ENCODE measurements around the gene PHTF2. TPM values are rescaled to one million over a fixed set of nuclear protein-coding genes. Genes with fewer than 3 reads are reported as not detected.

Gene PHTF2
- total and polyA plus RNA-seq, 4 donors: 5.1 to 37.1 (median 8.7) TPM

- no peak overlapping the region for H3K4me3 ChIP-seq
- H3K27me3 ChIP-seq (ENCODE audit: control insufficient read depth in 3 of 3, insufficient read depth in 3 of 3, low read length in 2 of 3): no peaks in the 10 kb centered on the region
- no peaks in the 10 kb centered on the region for H3K4me1 ChIP-seq (ENCODE audit: control insufficient read depth in 5 of 5, insufficient read depth in 5 of 5, low read length in 5 of 5)
- no peaks in the 10 kb centered on the region for H3K9me3 ChIP-seq (ENCODE audit: control insufficient read depth in 4 of 4, insufficient read depth in 3 of 4, low read length in 3 of 4)
- DNase-seq: no peak
- H3K27ac ChIP-seq (ENCODE audit: low read depth in 1 of 2, low read length in 1 of 2): no peak overlapping the region
- WGBS, 2 donors: 77 to 78% methylated on average over 2 of the region's 2 CpGs
- ATAC-seq (ENCODE audit: insufficient read depth, low FRiP score): no peak
- H3K9ac ChIP-seq (ENCODE audit: insufficient read depth in 1 of 2, low read length in 2 of 2): no peak overlapping the region
- TF ChIP-seq CTCF (IDR thresholded peaks at IDR 0.05; ENCODE audit: control extremely low read depth, extremely low read depth): no peak
- H3K36me3 ChIP-seq (ENCODE audit: control insufficient read depth in 4 of 4, insufficient read depth in 4 of 4, low read length in 4 of 4): peaks cover 0 to 4% (median 1%) of the 10 kb centered on the region in 4 donors
These were observed 131.9 kb downstream of the PHTF2 start for GRCh38 chr7:77930496-77930895.

- Histone ChIP-seq H3K4me3 (no peak overlapping the region), H3K27me3 (ENCODE audit: control insufficient read depth in 3 of 3, insufficient read depth in 3 of 3, low read length in 2 of 3) (no peaks in the 10 kb centered on the region), H3K9me3 (ENCODE audit: control insufficient read depth in 4 of 4, insufficient read depth in 3 of 4, low read length in 3 of 4) (no peaks in the 10 kb centered on the region), H3K4me1 (ENCODE audit: control insufficient read depth in 5 of 5, insufficient read depth in 5 of 5, low read length in 5 of 5) (no peaks in the 10 kb centered on the region), H3K27ac (ENCODE audit: low read depth in 1 of 2, low read length in 1 of 2) (no peak overlapping the region), H3K9ac (ENCODE audit: insufficient read depth in 1 of 2, low read length in 2 of 2) (no peak overlapping the region), H3K36me3 (ENCODE audit: control insufficient read depth in 4 of 4, insufficient read depth in 4 of 4, low read length in 4 of 4) (peaks cover 0 to 4% (median 1%) of the 10 kb centered on the region in 4 donors)
- 69 to 86% methylated on average over 5 of the region's 5 CpGs for WGBS, 2 donors
- DNase-seq (no peak), ATAC-seq (ENCODE audit: insufficient read depth, low FRiP score) (no peak)
- no peak for TF ChIP-seq CTCF (IDR thresholded peaks at IDR 0.05; ENCODE audit: control extremely low read depth, extremely low read depth)
These were observed 133.3 kb downstream of the PHTF2 start for GRCh38 chr7:77931841-77932240.

GRCh38 chr7:77933394-77933793, 134.8 kb downstream of the PHTF2 start:
- 86 to 87% methylated on average over 3 of the region's 3 CpGs for WGBS, 2 donors
- DNase-seq (no peak), ATAC-seq (ENCODE audit: insufficient read depth, low FRiP score) (no peak)
- TF ChIP-seq CTCF (IDR thresholded peaks at IDR 0.05; ENCODE audit: control extremely low read depth, extremely low read depth): no peak
- H3K27me3 ChIP-seq (ENCODE audit: control insufficient read depth in 3 of 3, insufficient read depth in 3 of 3, low read length in 2 of 3): no peaks in the 10 kb centered on the region
- peaks cover 0 to 4% (median 1%) of the 10 kb centered on the region in 4 donors for H3K36me3 ChIP-seq (ENCODE audit: control insufficient read depth in 4 of 4, insufficient read depth in 4 of 4, low read length in 4 of 4)
- no peak overlapping the region for H3K9ac ChIP-seq (ENCODE audit: insufficient read depth in 1 of 2, low read length in 2 of 2)
- no peak overlapping the region for H3K27ac ChIP-seq (ENCODE audit: low read depth in 1 of 2, low read length in 1 of 2)
- H3K4me3 ChIP-seq: no peak overlapping the region
- H3K4me1 ChIP-seq (ENCODE audit: control insufficient read depth in 5 of 5, insufficient read depth in 5 of 5, low read length in 5 of 5): no peaks in the 10 kb centered on the region
- no peaks in the 10 kb centered on the region for H3K9me3 ChIP-seq (ENCODE audit: control insufficient read depth in 4 of 4, insufficient read depth in 3 of 4, low read length in 3 of 4)

- ATAC-seq (ENCODE audit: insufficient read depth, low FRiP score): no peak
- no peaks in the 10 kb centered on the region for H3K9me3 ChIP-seq (ENCODE audit: control insufficient read depth in 4 of 4, insufficient read depth in 3 of 4, low read length in 3 of 4)
- H3K4me3 ChIP-seq: no peak overlapping the region
- no peaks in the 10 kb centered on the region for H3K4me1 ChIP-seq (ENCODE audit: control insufficient read depth in 5 of 5, insufficient read depth in 5 of 5, low read length in 5 of 5)
- DNase-seq: no peak
- H3K36me3 ChIP-seq (ENCODE audit: control insufficient read depth in 4 of 4, insufficient read depth in 4 of 4, low read length in 4 of 4): peaks cover 0 to 2% (median 0%) of the 10 kb centered on the region in 4 donors
- H3K27me3 ChIP-seq (ENCODE audit: control insufficient read depth in 3 of 3, insufficient read depth in 3 of 3, low read length in 2 of 3): no peaks in the 10 kb centered on the region
- no peak for TF ChIP-seq CTCF (IDR thresholded peaks at IDR 0.05; ENCODE audit: control extremely low read depth, extremely low read depth)
- 33 to 42% methylated on average over 1 of the region's 1 CpG for WGBS, 2 donors
- H3K9ac ChIP-seq (ENCODE audit: insufficient read depth in 1 of 2, low read length in 2 of 2): no peak overlapping the region
- H3K27ac ChIP-seq (ENCODE audit: low read depth in 1 of 2, low read length in 1 of 2): no peak overlapping the region
These were observed 137.2 kb downstream of the PHTF2 start for GRCh38 chr7:77935652-77936348.

All from lung (tissue), 12 donors.